DMS 273 (cell line): ENCODE data around the gene TASL.
"Not testable (repeated sequence)": the region's sequence is repeated elsewhere in the genome, so short reads cannot be mapped to it uniquely, and the experiment has no call there.

Experiments used
- DNase-seq: peaks from one replicate; lab custom pipeline; 2025; ENCODE audit not compliant: unreplicated experiment; lab: John Stamatoyannopoulos, UW

Gene TASL

GRCh38 chrX:30577362-30577991 lies at the start of gene TASL:
Gene TASL (minus strand): TSS chrX:30577766. CDS start chrX:30560355, 17,411 bp downstream.
- no peak for DNase-seq

GRCh38 chrX:30626402-30626801 lies 48.8 kb upstream of the TASL start:
- DNase-seq = no peak

GRCh38 chrX:30622361-30622760 lies 44.8 kb upstream of the TASL start:
- DNase-seq = no peak

- no peak for DNase-seq
Measured at GRCh38 chrX:30620980-30621618, 43.5 kb upstream of the TASL start.

GRCh38 chrX:30620125-30620524 lies 42.6 kb upstream of the TASL start:
- DNase-seq = no peak

- DNase-seq = peak; percentile 32
Measured at GRCh38 chrX:30618160-30618765, 40.7 kb upstream of the TASL start.

GRCh38 chrX:30615229-30615628 lies 37.7 kb upstream of the TASL start:
- no peak for DNase-seq

- DNase-seq = no peak
Measured at GRCh38 chrX:30613721-30614120, 36.2 kb upstream of the TASL start.

GRCh38 chrX:30612250-30612655 lies 34.7 kb upstream of the TASL start:
- no peak for DNase-seq

- no peak for DNase-seq
Measured at GRCh38 chrX:30610026-30610425, 32.5 kb upstream of the TASL start.

GRCh38 chrX:30607155-30607554 lies 29.6 kb upstream of the TASL start:
- no peak for DNase-seq

GRCh38 chrX:30600269-30601176 lies 23.0 kb upstream of the TASL start:
- DNase-seq = not testable (repeated sequence)

GRCh38 chrX:30597216-30598012 lies 19.8 kb upstream of the TASL start:
- no peak for DNase-seq

- no peak for DNase-seq
Measured at GRCh38 chrX:30593440-30594200, 16.1 kb upstream of the TASL start.

- DNase-seq = no peak
Measured at GRCh38 chrX:30592831-30593230, 15.3 kb upstream of the TASL start.

- DNase-seq = no peak
Measured at GRCh38 chrX:30590368-30590767, 12.8 kb upstream of the TASL start.

GRCh38 chrX:30589146-30589888 lies 11.8 kb upstream of the TASL start:
- no peak for DNase-seq

GRCh38 chrX:30586516-30586915 lies 8.9 kb upstream of the TASL start:
- DNase-seq = no peak

- no peak for DNase-seq
Measured at GRCh38 chrX:30582664-30583063, 5.1 kb upstream of the TASL start.
